Right ventricle myocardium inferior (tissue), 1 donor: ENCODE measurements around the gene SPRING1. TPM values are rescaled to one million over a fixed set of nuclear protein-coding genes. Genes with fewer than 3 reads are reported as not detected.
"Not testable (repeated sequence)": the region's sequence is repeated elsewhere in the genome, so short reads cannot be mapped to it uniquely, and the experiment has no call there.

ENCODE experiments used
- ATAC-seq: fragments of 200-7000 bp; cut with Tn5 transposase; one replicate; pipeline ENCODE4 v1.9.1; 2020; ENCODE audit warnings: mild to moderate bottlenecking, moderate library complexity
- DNase-seq: peaks from one replicate; pipeline ENCODE4 v3.0.0; 2021; ENCODE audit errors: missing footprints
- intact Hi-C: fragments of 100-400 bp; cut with DNase I; formaldehyde crosslinking; loops from one replicate; pipeline ENCODE4 v1.11.0; 2022
- long read RNA-seq: library from polyadenylated mRNA; unstranded; transcript quantifications from one replicate; pipeline ENCODE4 v2.0.0, GENCODE V29; 2021
- total RNA-seq: library from RNA; stranded (reverse); fragmentation: NEBNext Ultra II Directional; extraction: Animal tissue kit (Norgen Biotek cat#: 25700); gene quantifications from one replicate; pipeline ENCODE4 v1.2.1, GENCODE V29; 2021
- donor health status: DM: no; HTN: yes; CAD: no; lungs with severe emphysema.

SPRING1 gene
- 9.4 TPM for total RNA-seq
- long read RNA-seq, full-length matches to known transcripts: 10 of 13 reads
- long read RNA-seq, partial matches to known transcripts: 0 of 13 reads
- long read RNA-seq, other reads (novel, unspliced or antisense): 3 of 13 reads

GRCh38 chr12:116737774-116738657, at the start of gene SPRING1, which contains the start of gene RNFT2:
TSS of gene SPRING1 (minus strand) at chr12:116738069. CDS start at chr12:116737900, 169 bp downstream.
TSS of gene RNFT2 (plus strand) at chr12:116738315. CDS start at chr12:116740498, 2,183 bp downstream.
- intact Hi-C loops: no loop called here
- DNase-seq (peak; percentile 99), ATAC-seq (peak; percentile 100)

- no peak for ATAC-seq
- no peak for DNase-seq
- intact Hi-C loops: no loop called here
Measured at GRCh38 chr12:116784238-116784612, 46.4 kb upstream of the SPRING1 start.

DNA sequence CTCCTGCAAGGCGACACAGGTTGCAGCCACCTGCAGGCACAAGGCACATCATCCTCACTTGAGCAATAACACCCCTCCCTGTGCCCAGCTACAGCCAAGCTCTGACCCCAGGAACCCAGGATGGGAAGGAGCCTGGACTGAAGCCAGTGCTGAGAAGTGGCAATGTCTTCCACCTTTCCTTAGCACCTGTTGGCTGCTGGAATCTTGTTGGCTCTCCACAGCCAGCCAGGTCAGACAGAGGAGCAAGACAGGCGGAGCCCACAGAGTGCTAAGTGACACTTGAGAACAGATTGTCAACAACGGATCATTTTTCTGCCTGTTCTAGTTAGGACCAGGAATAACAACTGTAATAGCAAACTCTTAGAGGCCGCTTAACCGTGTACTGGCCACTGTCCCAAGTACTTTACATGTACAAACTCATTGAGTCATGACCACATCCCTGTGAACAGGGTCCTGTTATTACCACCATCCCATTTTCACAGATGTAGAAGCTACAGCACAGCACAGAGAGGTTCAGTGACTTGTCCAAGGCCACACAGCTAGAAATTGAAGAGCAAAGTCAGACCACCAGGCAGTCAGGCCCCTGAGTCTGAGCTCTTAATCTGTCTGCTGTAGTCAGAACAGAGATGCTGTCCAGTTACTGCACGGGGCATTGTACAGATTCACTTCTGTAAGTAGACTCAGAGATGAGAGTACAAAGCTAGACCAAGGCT, 45.8 kb upstream of the SPRING1 start:
- no peak for DNase-seq
- intact Hi-C loops: no loop called here

DNA sequence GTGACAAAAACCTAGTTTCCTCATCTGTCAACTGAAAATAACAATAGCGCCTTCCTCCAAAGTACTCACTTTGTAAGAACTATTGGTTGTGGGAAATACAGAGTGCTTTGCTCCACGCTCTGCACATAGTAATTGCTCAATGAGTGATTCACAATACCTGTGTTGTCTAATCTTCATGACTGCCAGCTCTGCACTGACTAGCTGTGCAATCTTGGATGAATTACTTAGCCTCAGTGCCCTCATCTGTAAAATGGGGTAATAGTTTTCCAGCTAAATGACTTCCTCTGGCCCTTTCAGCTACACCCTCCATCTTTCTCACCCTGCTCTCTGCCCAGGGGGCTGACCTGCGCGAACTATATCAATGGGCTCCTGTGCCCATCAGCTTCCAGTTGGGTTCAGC, 43.1 kb upstream of the SPRING1 start:
- intact Hi-C loops: no loop called here
- ATAC-seq (no peak), DNase-seq (no peak)

More for the DNA sequence above, 45.8 kb upstream of the SPRING1 start:
- ATAC-seq: no peak

DNA sequence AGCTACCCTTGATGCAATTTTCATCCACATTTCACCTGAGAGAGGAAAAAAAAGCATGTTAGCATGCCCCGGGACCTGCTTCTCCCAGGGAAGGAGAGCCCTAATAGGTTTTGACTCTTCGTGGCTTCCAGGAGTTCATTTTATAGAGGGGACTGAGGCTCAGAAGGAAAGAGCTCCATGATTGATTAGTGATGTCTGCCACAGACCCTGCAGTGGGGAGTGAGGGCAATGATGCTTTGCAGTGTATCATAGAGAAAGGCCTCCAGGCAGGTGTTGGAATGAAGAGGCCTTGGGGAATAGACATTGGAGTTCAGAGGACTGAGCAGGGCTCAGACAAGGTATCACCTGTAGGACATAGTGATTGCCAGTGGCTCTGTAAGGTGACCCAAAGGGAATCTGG, 41.7 kb upstream of the SPRING1 start:
- intact Hi-C loops: no loop called here
- DNase-seq (no peak), ATAC-seq (no peak)

- ATAC-seq: no peak
- intact Hi-C loops: no loop called here
- DNase-seq: no peak
Measured at GRCh38 chr12:116777245-116777644, 39.4 kb upstream of the SPRING1 start.

DNA sequence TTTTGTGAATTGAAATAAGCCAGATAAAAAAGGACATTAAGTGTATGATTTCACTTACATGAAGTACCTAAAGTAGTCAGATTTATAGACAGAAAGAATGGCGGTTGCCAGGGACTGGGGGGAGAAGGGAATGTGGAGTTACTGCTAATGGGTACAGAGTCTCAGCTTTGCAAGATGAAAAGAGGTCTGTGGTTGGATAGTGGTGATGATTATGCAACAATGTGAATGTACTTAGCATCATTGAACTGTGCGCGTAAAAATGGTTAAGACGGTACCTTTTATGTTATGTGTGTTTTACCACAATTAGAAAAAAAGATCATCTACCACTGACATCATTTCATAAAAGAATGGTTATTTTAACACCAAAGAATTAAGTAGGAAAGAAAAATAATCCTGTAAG, 36.2 kb upstream of the SPRING1 start:
- DNase-seq (no peak), ATAC-seq (no peak)
- intact Hi-C loops: no loop called here

DNA sequence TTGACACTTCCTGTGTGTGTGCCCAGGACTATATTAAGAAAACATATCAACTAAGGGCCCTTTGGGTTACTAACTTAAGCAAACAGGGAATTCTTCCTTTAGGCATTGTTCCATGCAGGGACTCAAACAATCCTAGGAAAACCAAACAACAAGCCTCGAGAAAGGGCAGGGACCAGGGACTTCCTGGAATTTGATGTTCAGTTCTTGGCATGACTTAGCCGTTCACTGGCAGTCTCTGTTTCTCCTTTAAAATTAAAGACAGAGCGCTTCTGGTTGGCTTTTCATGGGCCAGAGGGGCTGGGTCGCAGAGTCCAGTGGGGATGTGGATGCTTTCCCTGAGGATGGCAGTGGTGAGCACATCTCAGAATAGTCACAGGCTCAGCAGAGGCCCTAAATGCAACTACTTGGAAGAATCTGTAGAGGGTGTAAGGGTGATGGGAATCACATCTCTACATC, 35.4 kb upstream of the SPRING1 start:
- intact Hi-C loops: no loop called here
- ATAC-seq (no peak), DNase-seq (no peak)

- intact Hi-C loops: no loop called here
- no peak for ATAC-seq
Measured at GRCh38 chr12:116771651-116772050, 33.8 kb upstream of the SPRING1 start.

DNA sequence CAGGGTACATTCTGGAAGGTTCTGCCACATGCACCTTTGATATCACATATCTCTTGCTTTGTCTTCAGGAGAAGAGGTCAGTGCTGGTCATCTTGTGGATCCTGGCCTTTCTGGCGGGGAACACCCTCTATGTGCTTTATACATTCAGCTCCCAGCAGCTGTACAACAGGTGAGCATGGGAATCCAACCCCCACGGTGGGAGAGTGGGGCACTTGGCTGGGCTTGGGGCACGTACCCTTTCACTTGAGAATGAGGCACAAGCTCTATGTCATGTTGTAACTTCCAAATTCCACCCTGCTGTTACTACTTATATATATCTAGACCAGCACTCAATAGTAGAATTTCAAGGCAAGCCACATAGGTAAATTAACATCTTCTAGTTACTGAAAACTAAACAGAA, 28.9 kb upstream of the SPRING1 start:
- DNase-seq (no peak), ATAC-seq (no peak)
- intact Hi-C loops: no loop called here

More at GRCh38 chr12:116771651-116772050, 33.8 kb upstream of the SPRING1 start:
- no peak for DNase-seq

GRCh38 chr12:116766285-116766684, 28.4 kb upstream of the SPRING1 start:
- DNase-seq: no peak
- ATAC-seq: no peak
- intact Hi-C loops: no loop called here

DNA sequence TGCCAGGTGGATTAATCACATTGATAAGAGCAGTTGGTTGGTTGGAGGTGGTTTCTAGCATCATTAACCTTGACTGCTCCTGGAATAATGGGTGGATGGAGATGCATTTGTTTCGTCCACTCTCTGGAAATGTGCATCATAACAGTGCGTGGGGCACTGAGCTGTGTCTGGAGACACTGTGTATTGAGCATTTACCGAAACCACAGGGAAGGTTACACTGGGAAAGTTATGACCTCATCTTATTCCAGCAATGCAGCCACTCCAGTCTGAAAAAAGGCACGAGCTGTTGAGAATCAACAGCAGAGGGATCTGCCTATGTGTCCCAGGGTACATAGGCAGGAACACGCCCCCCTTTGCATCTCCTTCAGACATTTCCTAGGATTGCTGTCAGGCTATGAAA, 27.4 kb upstream of the SPRING1 start:
- DNase-seq (no peak), ATAC-seq (no peak)
- intact Hi-C loops: no loop called here

DNA sequence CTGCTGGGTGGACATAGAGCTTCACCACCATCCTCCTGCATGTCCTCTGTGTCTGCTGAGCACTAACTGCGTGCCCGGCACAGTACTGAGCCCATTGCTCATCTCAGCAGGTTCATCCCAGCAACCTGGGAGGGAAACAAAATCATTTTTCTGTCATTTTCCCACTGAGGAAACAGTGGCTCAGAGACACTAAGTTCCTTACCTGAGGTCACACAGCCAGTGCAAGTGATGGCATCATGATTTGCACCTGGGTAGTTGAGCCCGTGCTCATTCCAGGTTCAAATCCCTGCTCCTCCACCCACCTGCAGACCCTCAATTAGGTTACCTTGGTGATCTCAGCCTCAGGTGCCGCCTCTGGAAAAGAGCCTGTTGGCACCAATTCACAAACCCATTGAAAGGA, 23.6 kb upstream of the SPRING1 start:
- intact Hi-C loops: no loop called here
- ATAC-seq: no peak
- no peak for DNase-seq

DNA sequence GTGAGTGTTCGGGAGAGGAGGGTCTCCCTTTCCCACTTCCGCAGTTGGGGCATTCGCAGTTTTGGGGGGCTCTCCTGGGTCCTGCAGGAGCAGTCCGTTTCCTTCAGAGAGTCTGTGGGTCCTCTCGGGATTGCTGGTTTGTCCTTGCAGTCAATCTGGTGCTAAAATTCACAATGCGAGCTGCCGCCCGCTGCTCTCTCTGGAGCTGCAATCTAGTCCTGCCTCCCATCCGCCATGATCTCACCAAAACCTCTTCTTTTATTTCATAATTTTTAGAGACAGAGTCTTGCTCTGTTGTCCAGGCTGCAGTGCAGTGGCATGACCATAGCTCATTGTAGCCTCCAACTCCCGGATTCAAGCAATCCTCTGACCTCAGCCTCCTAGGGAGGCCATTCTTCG, 22.8 kb upstream of the SPRING1 start:
- intact Hi-C loops: no loop called here
- DNase-seq (no peak), ATAC-seq (no peak)

DNA sequence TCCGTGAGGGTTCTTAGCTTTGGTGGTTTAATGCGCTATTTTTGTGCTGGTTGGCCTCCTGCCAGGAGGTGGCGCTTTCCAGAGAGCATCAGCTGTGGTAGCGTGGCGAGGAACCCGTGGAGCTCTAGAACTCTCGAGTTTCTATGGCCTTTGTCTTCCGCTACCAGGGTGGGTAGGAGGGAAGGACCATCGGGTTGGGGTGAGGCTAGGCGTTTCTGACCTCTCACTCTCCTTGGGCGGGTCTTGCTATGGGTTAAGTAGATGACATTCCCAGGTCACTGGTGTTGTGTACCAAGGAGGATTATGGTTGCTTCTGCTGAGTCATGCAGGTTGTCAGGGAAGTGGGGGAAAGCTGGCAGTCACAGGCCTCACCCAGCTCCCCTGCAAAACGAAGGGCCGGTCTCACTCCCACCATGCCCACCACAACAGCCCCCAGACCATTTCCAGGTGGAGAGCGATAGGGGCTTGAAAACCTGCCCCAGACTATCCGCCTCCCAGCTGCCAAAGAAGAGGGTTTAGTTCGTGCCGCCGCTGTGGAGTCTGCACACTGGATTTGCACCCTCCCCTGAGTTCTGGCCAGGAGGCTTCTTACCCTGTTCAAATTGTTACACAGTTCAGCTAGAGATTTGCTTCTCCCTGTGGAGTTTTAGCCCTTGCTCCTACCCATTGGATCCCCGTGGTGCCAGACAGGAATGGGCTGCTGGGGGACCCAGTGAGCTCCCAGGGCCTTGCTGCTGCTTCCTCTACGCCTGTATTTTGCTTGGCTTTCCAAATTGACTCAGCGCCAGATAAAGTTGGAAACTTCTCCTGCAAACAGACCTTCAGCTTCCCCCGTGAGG, 22.1 kb upstream of the SPRING1 start:
- DNase-seq: no peak

GRCh38 chr12:116754783-116755182, 16.9 kb upstream of the SPRING1 start:
- DNase-seq, ATAC-seq, intact Hi-C loops: not testable (repeated sequence)

More for the DNA sequence above, 22.1 kb upstream of the SPRING1 start:
- intact Hi-C loops: no loop called here
- no peak for ATAC-seq

DNA sequence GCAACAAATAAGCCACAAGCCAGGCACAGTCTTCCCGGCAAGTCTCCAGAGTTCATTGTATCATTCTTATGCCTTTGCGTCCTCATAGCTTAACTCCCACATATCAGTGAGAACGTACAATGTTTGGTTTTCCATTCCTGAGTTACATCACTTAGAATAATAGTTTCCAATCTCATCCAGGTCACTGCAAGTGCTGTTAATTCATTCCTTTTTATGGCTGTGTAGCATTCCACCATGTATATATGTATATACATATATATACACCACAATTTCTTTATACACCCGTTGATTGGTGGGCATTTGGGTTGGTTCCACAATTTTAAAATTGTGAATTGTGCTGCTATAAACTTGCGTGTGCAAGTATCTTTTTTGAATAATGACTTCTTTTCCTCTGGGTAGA, 16.2 kb upstream of the SPRING1 start:
- intact Hi-C loops, ATAC-seq, DNase-seq: not testable (repeated sequence)

DNA sequence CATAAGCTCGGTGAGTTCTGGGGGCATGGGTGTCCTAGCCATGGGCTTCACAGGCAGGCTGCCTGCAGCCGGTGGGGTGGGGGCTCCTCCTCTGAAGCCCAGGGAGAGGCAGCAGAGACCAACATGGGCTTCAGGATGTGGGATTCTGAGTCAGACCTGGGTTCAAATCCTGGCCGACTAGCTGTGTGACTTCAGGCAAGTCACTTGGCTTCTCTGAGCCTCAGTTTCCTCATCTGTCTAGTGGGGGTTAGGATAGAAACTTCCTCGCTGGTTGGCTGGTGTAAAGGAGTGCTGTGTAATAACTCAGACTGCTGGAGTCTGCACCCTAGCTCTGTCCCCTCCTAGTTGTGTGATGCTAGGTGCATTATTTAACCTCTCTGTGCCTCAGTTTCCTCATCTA, 12.4 kb upstream of the SPRING1 start:
- no peak for DNase-seq
- no peak for ATAC-seq
- intact Hi-C loops: no loop called here

DNA sequence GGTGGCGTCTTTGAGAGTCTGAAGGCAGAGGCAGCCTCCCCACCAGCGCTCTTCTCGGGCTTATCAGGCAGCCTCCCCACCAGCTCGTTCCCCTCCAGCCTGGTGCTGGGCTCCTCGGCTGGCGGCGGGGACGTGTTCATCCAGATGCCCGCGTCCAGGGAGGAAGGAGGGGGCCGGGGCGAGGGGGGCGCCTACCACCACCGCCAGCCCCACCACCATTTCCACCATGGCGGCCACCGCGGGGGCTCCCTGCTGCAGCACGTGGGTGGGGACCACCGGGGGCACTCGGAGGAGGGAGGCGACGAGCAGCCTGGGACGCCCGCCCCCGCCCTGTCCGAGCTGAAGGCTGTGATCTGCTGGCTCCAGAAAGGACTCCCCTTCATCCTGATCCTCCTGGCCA, 12.0 kb upstream of the SPRING1 start:
- DNase-seq (no peak), ATAC-seq (no peak)
- intact Hi-C loops: no loop called here
